Fibroblast of skin of right quadriceps (primary cell): ENCODE measurements around the gene LAMA2.

Source experiments
- DNase-seq: peaks from one replicate; pipeline ENCODE4 v3.0.0-alpha.2; 2013

Gene LAMA2

DNA sequence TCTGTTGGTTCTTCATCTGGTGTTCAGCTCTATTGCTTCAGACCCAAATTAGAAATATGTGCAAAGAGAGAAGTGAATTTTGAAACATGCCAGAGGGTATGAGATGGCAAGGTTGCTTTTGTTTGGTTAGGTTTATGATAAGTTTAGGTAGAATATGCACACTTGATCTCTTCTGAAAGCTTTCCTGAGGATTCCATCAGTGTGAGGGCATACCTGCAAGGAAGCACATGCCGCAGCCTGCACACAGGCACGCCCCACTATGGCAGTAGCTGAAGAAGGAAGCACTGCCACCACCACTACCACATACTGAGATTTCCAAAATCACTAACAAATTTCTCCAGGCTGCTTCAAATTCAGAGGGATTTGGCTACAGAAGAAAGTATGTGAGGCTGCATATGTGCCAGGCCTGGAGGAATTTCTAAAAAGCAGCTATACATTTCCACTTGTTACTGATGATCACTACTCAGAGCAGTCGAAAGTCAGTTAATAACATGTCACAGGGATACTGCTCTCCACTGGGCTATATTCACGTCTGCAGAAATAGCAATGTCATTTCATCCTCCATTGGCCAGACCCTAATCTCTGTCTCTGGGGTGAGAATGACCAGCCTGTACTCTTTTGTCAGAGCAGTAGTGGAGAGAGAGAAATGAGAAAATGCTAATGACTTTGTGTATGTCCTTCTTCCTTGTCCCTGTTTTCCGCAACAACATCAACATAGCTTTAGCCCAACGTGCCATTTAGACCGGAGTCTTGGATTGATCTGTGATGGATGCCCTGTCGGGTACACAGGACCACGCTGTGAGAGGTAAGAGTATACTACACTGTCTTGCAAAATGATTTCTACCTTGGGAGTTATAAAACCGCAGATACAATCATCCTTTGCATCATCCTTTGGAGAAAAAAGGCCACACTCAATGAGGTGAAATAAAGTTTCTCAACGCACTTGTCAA lies 396.7 kb downstream of the LAMA2 start:
- no peak for DNase-seq

DNA sequence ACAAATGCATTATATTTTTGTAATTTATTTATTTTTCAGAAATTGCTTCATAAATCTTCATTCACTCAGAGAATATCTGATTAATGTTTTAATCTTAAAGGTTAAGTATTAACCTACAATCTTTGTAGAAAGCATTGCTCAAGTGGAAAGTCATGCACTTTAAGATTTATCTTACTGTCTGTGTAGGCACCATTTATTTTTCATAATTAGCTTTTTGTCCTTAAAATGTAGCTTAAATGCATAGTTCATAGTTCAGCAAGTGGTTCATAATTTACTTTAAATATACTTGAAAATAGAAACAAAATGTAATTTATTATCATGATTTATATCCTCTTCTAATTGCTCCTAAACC lies 397.3 kb downstream of the LAMA2 start:
- DNase-seq = no peak

DNA sequence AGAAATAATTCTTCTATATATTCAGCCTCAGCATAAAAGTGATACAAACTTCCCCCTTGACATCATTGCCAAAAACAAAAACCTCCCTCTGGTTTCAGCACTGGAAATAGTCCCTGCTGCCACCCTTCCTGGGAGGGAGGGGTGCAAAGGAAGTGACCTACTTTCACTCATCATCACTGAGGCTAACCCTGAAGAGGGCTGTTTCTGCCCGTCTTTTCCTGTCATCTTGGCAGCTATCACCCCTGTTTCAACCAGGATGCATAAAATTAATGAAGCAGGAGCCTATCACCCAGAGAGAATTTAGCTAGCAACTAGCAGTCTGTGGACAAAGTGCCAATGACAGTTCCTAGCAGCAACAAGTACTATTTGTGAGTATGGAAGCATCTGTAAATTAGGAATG lies 397.8 kb downstream of the LAMA2 start:
- DNase-seq = no peak

DNA sequence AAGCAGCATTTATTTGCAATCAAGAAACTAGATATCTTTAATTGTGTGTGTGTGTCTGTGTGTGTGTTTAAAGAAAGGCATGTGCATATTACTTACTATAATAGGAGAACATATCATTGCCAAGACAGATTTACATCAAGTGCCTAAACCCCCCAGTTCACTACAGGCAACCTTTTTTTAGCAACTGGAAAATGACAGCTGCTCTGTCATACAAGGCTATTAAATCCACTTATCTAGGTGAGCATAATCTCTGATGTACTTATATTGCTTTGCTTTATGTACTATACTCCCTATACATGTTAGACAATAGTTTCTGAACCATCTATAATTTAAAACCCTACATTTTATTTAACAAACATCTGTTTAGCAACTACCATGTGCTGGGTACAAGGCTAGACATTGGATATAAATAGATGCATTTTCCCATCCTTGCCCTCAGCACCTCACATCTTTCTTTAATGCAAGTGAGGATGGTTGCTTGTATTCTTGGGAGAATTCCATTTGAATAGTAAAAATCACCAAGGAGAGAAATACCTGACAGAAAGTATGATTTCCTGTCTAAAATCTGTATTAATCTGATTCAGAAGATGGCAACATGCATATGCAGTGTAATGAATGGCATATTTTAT lies 398.3 kb downstream of the LAMA2 start:
- DNase-seq = no peak

DNA sequence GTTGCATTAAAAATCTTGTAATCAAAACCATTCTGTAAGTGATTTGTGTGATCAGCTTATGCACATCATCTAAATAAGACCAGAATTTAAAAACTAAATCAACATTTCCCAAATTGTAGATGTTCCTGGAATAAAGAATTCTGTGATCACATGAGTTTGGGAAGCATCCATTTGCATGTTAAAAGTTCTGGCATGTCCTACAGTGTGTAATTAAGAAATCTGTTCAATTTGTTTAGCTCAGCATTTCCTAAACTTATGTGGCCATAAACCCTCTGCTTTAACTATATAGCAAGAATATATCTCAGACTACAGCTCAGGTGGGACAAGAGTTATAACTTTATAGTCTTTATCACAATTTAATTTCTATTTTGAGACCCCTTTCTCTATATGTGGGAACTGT lies 399.1 kb downstream of the LAMA2 start:
- DNase-seq = no peak

DNA sequence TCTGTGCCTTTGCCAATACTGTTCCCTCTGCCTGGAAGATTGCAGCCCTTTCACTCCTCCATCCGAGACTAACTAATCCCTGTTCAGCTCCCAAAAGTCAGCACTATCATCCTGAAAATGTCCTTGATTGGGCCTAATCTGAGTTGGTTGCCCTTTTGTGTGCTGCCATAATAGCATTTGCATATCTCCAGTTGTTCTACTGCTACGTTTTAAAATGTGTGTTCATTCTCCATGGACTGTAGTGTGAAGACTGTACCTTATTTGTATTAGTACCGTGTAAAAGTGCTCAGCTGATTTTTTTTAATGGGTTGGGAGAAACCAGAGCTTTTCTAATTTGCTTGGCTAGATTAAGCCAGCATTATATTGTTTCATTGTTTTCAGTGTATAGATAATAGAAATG lies 401.3 kb downstream of the LAMA2 start:
- no peak for DNase-seq

DNA sequence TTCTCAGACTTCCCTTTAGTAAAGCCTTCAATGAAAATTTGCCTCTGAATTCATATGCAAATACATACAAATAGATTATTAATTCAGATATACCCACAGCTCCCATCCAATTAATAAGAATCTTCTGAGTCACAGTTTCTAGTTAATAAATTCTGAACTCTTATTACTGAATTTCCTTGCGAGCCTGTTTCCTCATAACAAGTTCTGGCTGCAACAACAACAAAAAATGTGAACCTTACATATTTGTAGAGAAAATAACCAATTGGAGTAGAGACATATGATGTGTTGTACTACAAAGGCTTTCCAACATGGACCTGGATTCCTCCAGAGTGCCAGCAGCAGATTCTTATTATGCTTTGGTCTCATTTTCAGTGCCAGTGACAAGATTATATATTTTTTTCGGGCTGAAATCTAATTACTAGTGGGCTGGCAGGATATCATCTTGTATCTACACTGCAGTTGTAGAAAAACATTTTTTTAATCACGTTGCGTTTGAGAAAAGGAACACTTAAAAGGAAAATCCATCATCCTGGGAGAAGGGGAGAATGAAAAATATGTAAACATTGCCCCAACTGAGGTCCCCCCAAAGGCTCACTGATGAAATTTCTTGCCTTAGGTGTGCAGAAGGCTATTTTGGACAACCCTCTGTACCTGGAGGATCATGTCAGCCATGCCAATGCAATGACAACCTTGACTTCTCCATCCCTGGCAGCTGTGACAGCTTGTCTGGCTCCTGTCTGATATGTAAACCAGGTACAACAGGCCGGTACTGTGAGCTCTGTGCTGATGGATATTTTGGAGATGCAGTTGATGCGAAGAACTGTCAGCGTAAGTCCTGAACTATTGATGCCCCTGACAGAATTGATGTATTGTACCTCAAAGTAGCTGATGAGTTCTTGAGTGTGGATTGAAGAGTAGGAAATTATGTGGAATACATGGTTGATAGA lies 404.6 kb downstream of the LAMA2 start:
- no peak for DNase-seq

DNA sequence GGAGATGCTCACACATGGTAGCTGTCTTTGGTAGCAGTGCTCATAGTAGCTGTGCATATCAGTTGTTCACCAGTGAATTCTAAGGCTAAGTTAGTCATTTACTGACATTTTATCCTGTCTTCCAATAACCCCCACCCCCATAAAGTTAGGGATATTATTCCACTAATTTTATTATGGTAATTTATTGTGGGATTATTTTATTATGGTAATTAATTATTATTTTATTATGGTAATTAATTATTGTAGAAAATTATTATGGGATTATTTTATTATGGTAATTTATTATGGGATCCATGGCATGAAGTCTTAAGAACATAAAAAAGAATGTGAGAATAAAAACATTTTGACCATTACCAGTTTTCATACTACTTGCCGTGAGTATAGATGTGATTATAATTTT lies 406.5 kb downstream of the LAMA2 start:
- DNase-seq = no peak

DNA sequence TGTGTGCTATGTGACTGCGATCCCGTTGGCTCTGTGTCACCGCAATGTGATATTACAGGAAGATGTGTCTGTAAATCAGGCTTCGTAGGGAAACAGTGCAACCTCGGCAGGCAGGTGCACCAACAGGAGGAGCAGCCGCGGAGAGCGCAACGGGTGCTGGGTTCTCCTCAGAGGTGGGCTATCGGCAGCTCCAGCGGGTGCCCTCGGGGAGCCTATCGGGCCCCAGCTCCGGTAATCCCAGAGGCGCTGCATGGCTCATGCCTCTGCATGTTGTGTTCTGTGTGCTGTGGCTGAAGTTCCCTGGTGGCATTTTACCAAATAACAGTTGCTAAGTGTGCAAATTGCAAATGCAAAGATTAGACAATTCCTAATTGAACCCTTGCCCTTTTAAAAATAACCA lies 409.9 kb downstream of the LAMA2 start:
- DNase-seq = no peak

DNA sequence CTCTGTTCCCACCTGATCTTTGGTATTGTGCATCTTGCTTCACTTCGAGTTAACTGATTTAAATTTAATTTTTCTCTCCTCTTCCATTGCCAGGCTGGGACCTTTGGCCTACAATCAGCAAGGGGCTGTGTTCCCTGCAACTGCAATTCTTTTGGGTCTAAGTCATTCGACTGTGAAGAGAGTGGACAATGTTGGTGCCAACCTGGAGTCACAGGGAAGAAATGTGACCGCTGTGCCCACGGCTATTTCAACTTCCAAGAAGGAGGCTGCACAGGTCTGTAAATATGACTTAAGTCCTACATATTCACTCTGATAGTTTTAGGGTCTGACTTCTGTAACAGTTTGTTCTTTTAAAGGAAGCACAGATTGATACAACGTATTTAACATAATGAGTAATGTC lies 414.7 kb downstream of the LAMA2 start:
- no peak for DNase-seq

DNA sequence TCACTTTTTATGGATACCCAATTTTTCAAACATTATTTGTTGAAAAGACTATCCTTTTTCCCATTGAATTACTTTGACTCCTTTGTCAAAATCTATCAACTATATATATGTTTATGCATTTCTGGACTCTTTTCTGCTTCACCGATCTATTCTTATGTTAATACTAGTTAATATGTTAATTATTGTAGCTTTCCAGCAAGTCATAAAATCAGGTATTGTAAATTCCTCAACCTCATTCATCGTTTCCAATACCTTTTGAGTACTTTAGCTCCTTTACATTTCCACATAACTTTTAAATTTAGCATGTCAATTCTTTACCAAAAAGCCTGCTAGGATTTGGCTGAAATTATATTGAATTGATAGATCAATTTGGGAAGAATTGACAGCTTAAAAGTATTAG lies 419.7 kb downstream of the LAMA2 start:
- DNase-seq = no peak

DNA sequence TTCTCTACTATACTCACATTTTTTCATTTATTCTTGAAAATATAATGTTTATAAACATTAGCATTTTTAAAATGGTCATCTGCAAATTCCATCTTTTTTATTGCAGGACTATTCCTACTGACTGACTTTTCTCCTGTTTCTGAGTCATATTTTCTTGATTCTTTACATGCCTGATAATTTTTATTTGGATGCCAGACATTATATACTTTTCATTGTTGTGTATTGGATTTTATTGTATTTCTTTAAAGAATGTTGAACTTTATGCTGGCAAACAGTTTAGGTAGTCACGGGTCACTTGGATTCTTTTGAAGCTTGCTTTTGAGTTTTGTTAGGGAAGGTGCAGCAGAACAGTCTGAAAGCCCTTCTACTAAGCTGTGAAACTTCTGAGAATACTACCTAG lies 423.9 kb downstream of the LAMA2 start:
- no peak for DNase-seq

DNA sequence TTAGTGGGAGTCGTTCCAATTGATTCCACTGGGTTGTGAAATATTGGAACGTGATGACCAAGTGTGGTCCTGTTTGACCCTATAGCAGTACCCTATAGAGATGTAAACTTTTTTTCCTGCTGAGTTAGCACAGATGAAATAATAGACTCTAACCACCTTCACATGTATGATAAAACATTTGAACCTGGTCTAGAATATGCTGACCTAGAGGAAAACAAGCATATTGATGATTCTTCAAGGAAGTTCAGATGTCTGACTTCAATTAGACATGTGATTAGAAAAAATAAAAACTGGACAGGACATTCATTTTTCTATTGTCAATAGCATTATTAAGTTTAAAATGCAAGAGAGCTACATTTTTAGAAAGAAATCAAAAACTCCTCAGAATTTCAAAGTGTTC lies 424.9 kb downstream of the LAMA2 start:
- no peak for DNase-seq

DNA sequence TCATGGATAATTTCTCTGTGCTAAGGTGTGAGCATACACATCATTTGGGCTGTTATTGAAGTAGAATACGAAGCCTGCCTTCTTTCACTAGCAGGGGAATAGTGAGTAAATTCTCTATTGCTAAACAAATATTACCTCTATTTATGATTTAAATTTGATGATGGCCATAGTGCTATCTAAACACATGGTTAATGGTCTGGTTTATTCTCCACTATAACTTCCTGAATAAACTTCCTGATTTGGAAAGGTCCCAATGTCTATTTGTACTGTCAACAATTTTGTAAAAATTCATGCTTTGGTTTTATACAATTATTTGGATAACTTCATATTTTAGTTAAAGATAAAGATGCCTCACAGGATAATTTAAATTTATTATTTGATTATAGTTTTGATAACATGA lies 426.2 kb downstream of the LAMA2 start:
- DNase-seq = no peak

DNA sequence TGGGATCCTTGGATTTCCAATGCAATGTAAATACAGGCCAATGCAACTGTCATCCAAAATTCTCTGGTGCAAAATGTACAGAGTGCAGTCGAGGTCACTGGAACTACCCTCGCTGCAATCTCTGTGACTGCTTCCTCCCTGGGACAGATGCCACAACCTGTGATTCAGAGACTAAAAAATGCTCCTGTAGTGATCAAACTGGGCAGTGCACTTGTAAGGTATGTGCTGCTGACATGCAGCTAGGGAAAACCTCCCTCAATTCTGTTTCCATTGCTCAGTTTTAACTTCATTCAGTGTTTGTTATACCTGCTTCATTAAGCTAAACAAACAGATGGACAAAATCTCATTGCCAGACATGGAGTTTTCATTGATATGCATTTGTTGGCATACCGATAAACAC lies 429.9 kb downstream of the LAMA2 start:
- DNase-seq = peak; percentile 79

DNA sequence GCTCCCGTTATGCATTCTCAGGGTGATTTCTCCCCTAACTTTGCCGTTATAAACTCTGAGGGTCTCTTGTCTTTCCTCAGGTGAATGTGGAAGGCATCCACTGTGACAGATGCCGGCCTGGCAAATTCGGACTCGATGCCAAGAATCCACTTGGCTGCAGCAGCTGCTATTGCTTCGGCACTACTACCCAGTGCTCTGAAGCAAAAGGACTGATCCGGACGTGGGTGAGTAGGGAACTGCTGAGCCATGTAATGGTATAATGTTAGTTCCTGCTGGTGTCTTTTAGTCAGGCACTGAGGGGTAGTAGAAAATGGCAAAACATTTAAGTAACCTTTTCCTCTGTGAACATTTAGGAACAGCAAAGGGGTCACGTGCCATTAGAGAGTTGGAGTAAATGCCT lies 431.6 kb downstream of the LAMA2 start:
- no peak for DNase-seq

DNA sequence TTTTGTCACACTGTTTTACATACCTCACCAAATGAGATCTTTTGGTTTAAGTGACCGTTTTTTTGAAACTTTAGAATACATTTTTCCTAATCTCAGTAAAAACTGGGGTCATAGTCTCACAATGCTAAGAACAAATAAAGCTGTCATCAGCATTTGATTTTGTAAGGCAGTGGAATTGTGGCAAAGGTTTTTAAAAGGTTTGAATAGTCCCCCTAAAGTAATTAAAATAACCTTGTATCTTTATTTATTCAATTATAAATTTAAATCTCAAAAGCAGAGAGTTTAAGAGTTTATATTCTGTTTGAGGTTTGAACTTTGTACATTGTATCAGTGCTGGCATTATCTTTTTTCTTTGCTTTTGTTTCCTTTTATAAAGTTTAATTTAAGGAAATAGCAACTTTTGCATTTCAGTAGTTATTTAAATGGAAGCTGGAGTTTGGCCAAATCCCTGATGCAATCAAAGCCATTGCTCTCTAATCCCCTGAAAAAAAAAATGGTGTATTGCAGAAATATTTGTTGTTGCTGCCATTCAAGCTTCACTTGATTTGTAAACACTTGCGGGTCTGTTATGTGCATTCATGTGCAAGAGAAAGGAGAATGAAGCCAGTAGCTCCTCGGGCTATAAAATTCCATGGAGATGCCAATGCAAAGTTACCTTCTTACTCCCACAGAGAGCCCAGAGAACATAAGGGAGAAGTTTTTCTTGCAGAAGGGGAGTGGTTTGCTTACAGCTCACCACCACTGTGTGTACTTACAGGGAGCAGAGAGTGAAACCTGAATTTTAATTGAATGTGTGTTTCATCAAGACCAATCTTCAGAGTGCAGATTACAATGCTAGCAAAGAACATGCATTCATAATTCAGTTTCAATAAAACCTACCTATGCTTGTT lies 435.2 kb downstream of the LAMA2 start:
- DNase-seq = peak; percentile 61

DNA sequence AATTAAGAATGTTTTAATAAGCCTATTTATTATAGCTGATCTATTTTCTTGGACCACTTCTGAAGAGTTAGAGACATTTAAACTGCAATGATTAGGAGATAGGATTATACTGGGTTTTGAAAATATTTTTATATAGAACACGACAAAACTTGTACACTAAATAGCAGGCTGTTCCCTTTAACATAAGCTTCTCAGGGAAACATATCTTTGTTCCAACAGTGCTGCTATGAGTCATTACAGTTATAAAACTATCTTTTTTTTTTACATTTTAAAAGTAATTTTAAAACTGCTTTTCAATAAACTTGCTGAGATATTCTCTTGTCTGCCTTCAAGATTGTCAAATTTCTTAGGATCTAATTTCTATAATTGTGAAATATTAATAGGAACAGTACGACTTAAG lies 438.0 kb downstream of the LAMA2 start:
- no peak for DNase-seq

DNA sequence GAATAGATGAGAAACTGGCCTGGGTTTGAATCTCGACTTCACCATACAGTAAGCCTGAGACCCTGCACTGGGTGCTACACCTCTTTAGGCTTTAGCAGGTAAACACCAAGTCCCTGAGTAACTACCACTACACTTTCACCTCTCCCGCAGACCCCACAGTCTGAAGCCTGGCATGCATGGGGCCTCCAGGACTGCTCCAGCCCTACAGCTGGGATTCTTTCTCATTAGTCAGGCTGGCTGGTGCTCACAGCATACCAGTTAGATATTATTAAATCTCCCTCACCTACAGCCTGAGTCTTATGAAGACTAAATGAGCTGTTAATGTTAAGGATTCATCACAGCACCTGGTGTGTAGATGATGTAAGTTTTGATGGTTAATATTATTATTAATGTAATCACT lies 438.4 kb downstream of the LAMA2 start:
- no peak for DNase-seq

DNA sequence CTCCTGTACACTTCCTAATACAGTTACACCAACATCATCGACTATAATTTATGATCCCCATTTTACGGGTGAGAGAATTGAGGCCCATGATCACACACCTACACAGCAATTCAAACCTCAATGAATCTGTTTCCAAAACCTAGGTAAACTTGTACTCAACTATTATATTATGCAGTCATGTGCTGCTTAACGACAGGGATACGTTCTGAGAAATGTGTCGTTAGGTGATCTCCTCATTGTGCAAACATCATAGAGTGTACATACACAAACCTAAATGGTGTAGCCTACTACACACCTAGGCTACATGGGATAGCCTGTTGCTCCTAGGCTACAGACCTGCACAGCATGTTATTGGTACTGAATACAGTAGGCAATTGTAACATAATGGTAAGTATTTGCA lies 441.4 kb downstream of the LAMA2 start:
- DNase-seq = no peak

DNA sequence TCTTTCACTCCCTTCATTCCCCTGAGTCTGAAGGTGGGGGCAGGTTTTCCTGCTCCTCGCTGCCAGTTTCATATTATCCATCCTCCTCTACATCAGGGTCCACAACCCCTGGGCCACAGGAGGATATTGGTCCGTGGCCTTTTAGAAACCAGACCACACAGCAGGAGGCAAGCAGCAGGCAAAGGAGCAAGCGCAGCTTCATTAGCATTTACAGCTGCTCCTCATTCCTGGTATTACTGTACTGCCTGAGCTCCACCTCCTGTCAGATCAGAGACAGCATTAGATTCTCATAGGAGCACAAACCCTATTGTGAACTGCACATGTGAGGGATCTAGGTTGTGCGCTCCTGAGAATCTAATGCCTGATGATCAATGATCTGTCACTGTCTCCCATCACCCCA lies 446.7 kb downstream of the LAMA2 start:
- DNase-seq = no peak

DNA sequence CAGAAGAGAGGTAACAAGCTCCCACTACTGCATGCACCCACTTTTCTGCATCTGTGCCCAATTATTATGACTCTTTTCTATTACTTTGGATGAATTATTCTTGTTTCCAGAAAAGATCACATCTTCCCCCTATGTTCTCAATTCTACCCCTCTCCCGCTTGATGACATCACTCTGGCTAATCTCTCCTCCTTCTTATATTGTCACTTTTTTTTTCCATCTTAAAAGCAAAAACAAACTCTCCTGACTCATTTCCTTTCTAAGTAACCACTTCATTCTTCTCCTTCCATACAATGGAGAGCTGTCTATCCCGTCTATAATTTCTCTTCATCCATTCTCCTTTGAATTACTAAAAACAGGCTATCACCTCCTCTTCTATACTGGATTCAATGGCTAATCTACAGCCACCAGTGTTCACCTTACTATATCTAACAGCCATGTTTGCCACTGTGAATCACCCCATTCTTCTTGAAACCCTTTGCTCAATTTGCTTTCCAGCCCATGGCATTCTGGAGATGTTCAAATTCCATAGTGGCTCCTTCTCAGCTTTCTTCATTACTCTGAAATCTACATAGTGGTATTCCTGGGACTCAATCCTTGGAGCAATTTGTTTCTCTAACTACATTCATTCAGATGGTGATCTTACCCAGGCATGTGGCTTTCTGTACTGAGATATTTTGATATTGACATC lies 448.7 kb downstream of the LAMA2 start:
- peak; percentile 68 for DNase-seq
